Suprapubic skin (tissue), 4 donors: ENCODE results near the gene EPB41L4A. TPM values are rescaled to one million over a fixed set of nuclear protein-coding genes. Genes with fewer than 3 reads are reported as not detected.

Source experiments
- DNase-seq, 2 donors: peaks; one replicate each; pipeline ENCODE4 v3.0.0-alpha.2; 2019; ENCODE audit warnings: low spot score in 2 of 2
- H3K27ac ChIP-seq: fragments of 200-600 bp; sonication (generic); one replicate; pipeline ENCODE4 v1.5.1; 2019
- H3K27me3 ChIP-seq: fragments of 200-600 bp; sonication (generic); one replicate; pipeline ENCODE4 v1.5.1; 2019
- H3K36me3 ChIP-seq: fragments of 200-600 bp; sonication (generic); one replicate; pipeline ENCODE4 v1.5.1; 2019
- H3K4me1 ChIP-seq: fragments of 200-600 bp; sonication (generic); one replicate; pipeline ENCODE4 v1.5.1; 2019
- H3K4me3 ChIP-seq: fragments of 200-600 bp; sonication (generic); one replicate; pipeline ENCODE4 v1.5.1; 2019; ENCODE audit warnings: mild to moderate bottlenecking
- H3K9me3 ChIP-seq: fragments of 200-600 bp; sonication (generic); one replicate; pipeline ENCODE4 v1.5.1; 2019
- CTCF ChIP-seq, 2 donors: fragments of 200-600 bp in 1 of 2; fragments of 450-650 bp in 1 of 2; sonication (generic) in 1 of 2; IDR thresholded peaks; one replicate each; pipeline ENCODE4 v1.5.1; 2016 to 2019; ENCODE audit warnings: antibody characterized with exemption in 2 of 2, mild to moderate bottlenecking in 1 of 2, moderate library complexity in 1 of 2
- EP300 ChIP-seq: sonication (generic); formaldehyde crosslinking; IDR thresholded peaks from one replicate; pipeline ENCODE4 v1.6.1; 2017; ENCODE audit warnings: antibody characterized with exemption
- POLR2A ChIP-seq, 2 donors: fragments of 450-650 bp; IDR thresholded peaks; one replicate each; pipeline ENCODE4 v1.6.1; 2017; ENCODE audit warnings: antibody characterized with exemption in 2 of 2, mild to moderate bottlenecking in 2 of 2, moderate library complexity in 2 of 2
- POLR2AphosphoS5 ChIP-seq, 3 donors: sonication (generic); formaldehyde crosslinking; IDR thresholded peaks; one replicate each; pipeline ENCODE4 v1.6.1; 2017; ENCODE audit warnings: antibody characterized with exemption in 3 of 3
- WGBS: methylation state at CpG from one replicate; pipeline ENCODE4 v1.1.5; 2018; 5-methylcytosine and 5-hydroxymethylcytosine counted together
- total RNA-seq, 4 donors: library from RNA; depleted of rRNA; stranded (reverse); fragments of >200 nt; gene quantifications; one replicate each; pipeline ENCODE4 v1.1.0, GENCODE V29; 2016

Gene EPB41L4A
- total RNA-seq, 4 donors from 2014 or later = 8.5 to 31.9 (median 12.8) TPM

DNA sequence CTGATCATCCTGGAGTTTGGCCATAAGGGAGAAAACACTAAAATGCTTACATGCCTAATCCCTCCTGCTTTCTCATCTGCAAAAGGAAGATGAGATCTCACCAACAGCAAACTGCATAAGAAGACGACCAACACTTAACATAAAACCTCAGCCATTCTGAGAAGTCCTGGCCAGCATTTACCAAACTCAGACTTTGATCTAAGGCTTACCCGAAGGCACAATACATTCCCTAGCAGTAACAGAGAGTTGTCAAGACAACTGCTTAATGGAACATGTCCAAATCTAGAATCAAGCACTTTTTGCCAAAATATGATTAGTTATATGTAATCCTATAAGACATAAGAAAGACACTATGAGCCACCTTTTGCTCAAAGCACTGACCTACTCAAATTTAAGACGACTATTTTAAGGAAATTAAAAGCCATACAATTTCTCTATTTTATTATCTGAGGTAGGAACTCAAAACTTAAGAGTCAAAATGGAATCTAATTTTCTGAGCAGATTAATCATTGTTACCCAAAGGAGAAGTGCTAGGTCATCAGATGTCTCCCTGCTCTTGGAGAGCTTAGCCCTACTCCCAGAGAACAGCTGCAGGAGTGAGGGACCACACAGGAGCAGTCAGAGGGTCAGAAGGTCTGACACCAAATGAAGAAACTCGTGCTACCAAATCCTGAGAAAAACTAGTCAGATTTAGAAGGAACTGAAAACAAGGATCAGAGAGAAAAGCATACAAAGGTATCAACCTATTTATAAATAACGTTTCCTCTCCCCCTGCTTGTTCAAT, 39.3 kb downstream of the EPB41L4A start:
- Histone ChIP-seq H3K27me3 (no peaks in the 10 kb centered on the region), H3K9me3 (no peaks in the 10 kb centered on the region), H3K4me1 (no peaks in the 10 kb centered on the region), H3K36me3 (no peaks in the 10 kb centered on the region), H3K27ac (no peak overlapping the region), H3K4me3 (no peak overlapping the region)
- no peak for DNase-seq
- WGBS = 64% methylated on average over 5 of the region's 5 CpGs
- TF ChIP-seq EP300 = no peak

- Histone ChIP-seq H3K9me3 (no peaks in the 10 kb centered on the region), H3K4me3 (no peak overlapping the region), H3K27ac (no peak overlapping the region), H3K4me1 (peaks cover 11% of the 10 kb centered on the region), H3K36me3 (no peaks in the 10 kb centered on the region), H3K27me3 (no peaks in the 10 kb centered on the region)
- no peak for DNase-seq
- TF ChIP-seq CTCF (IDR thresholded peaks at IDR 0.05) (no peak), EP300 (no peak), POLR2A (IDR thresholded peaks at IDR 0.05) (no peak), POLR2AphosphoS5 (IDR thresholded peaks at IDR 0.05) (no peak)
- WGBS = 60% methylated on average over 4 of the region's 4 CpGs
Measured at GRCh38 chr5:112374818-112375217, 44.3 kb downstream of the EPB41L4A start.

DNA sequence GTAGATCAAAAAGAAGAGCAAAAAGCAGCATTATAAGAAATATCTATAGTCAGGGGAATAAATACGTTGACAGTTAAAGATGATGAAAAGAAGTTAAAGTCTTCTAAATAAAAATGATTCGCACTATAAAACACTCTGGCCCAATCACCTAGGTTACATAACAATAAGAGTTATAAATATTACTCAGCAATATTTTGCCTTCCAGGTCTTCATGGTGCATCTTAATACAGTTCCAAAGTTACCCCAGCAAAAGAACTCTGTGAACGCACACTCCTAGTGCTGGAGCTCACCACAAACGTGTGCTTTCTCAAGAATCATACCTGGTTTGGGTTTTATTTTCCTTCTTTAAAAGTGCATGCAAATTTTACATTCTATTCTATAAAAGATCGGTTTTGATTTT, 44.7 kb downstream of the EPB41L4A start:
- no peaks in the 10 kb centered on the region for H3K9me3 ChIP-seq
- H3K36me3 ChIP-seq = no peaks in the 10 kb centered on the region
- H3K4me3 ChIP-seq = no peak overlapping the region
- WGBS = 60% methylated on average over 5 of the region's 5 CpGs
- H3K4me1 ChIP-seq = peaks cover 11% of the 10 kb centered on the region
- TF ChIP-seq POLR2A (IDR thresholded peaks at IDR 0.05) (no peak), POLR2AphosphoS5 (IDR thresholded peaks at IDR 0.05) (no peak), EP300 (no peak), CTCF (IDR thresholded peaks at IDR 0.05) (no peak)
- no peak overlapping the region for H3K27ac ChIP-seq
- H3K27me3 ChIP-seq = no peaks in the 10 kb centered on the region
- no peak for DNase-seq

GRCh38 chr5:112373885-112374284, 45.2 kb downstream of the EPB41L4A start:
- DNase-seq = no peak
- WGBS = 28% methylated on average over 2 of the region's 2 CpGs
- no peaks in the 10 kb centered on the region for H3K36me3 ChIP-seq

DNA sequence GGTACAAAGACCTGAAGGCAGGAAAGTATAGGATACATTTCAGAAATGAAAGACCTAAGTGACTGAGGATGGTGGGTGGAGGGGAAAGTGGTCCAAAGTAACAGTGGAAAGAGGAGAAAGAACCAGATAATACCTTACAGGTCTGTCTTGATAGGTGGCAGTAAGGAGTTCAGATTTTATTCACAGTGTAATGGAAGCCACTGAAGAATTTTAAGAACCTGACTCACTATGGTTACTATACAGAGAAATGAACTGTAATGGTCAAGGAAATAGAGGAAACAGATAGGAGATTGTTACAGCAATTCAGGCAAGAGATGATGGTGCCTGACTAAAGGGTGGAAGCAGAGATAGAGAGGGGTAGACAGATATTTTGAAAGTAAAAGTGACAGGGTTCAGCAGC, 46.5 kb downstream of the EPB41L4A start:
- no peak for TF ChIP-seq POLR2AphosphoS5 (IDR thresholded peaks at IDR 0.05)
- TF ChIP-seq POLR2A (IDR thresholded peaks at IDR 0.05) = no peak
- TF ChIP-seq CTCF (IDR thresholded peaks at IDR 0.05) = no peak
- TF ChIP-seq EP300 = no peak
- DNase-seq = no peak
- peaks cover 11% of the 10 kb centered on the region for H3K4me1 ChIP-seq

More at GRCh38 chr5:112373885-112374284, 45.2 kb downstream of the EPB41L4A start:
- Histone ChIP-seq H3K27me3 (no peaks in the 10 kb centered on the region), H3K27ac (no peak overlapping the region), H3K4me3 (no peak overlapping the region), H3K9me3 (no peaks in the 10 kb centered on the region), H3K4me1 (peaks cover 11% of the 10 kb centered on the region)
- TF ChIP-seq EP300 (no peak), POLR2A (IDR thresholded peaks at IDR 0.05) (no peak), CTCF (IDR thresholded peaks at IDR 0.05) (no peak), POLR2AphosphoS5 (IDR thresholded peaks at IDR 0.05) (no peak)

DNA sequence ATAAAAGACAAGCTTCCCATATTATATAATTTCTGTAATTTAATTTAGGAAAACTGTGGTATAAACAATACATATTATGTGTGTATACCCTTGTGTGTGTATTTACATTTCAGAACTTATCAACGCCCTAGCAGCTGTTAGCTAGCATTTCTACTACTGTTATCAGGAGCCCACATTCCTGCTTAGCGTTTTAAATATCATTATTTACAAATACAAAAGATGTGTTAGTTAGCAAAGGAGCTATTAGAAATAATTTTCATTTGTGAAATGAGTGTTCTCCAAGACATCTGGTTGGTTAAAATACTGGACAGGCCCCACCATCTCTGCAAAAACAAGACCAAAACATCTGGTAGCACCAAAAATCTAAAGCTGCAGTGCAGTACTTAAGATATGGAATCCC, 48.0 kb downstream of the EPB41L4A start:
- H3K4me1 ChIP-seq = peaks cover 11% of the 10 kb centered on the region
- H3K4me3 ChIP-seq = no peak overlapping the region
- H3K27ac ChIP-seq = no peak overlapping the region
- 90% methylated on average over 2 of the region's 2 CpGs for WGBS
- no peaks in the 10 kb centered on the region for H3K36me3 ChIP-seq
- no peak for DNase-seq
- H3K27me3 ChIP-seq = no peaks in the 10 kb centered on the region
- TF ChIP-seq EP300 (no peak), POLR2AphosphoS5 (IDR thresholded peaks at IDR 0.05) (no peak), CTCF (IDR thresholded peaks at IDR 0.05) (no peak), POLR2A (IDR thresholded peaks at IDR 0.05) (no peak)
- no peaks in the 10 kb centered on the region for H3K9me3 ChIP-seq

More for the DNA sequence above, 46.5 kb downstream of the EPB41L4A start:
- no peaks in the 10 kb centered on the region for H3K9me3 ChIP-seq
- no peaks in the 10 kb centered on the region for H3K36me3 ChIP-seq
- H3K27ac ChIP-seq = no peak overlapping the region
- H3K4me3 ChIP-seq = no peak overlapping the region
- no peaks in the 10 kb centered on the region for H3K27me3 ChIP-seq
